Epithelial cell of prostate (primary cell): ENCODE measurements around the gene DYNC1H1.

Experiments
- DNase-seq: peaks from one replicate; pipeline ENCODE4 v3.0.0-alpha.2; 2011; ENCODE audit warnings: low read depth, low spot score
- H3K27ac ChIP-seq: fragments of 450-650 bp; 2 replicates; pipeline ENCODE4 v1.5.1; 2017; ENCODE audit warnings: mild to moderate bottlenecking

Gene DYNC1H1

GRCh38 chr14:101986953-101987352 is 22.6 kb downstream of the DYNC1H1 start:
- DNase-seq = no peak
- H3K27ac ChIP-seq = no peak overlapping the region

- H3K27ac ChIP-seq = no peak overlapping the region
- DNase-seq = no peak
Measured at GRCh38 chr14:101988377-101988776, 24.0 kb downstream of the DYNC1H1 start.

GRCh38 chr14:101991352-101991751 is 27.0 kb downstream of the DYNC1H1 start:
- DNase-seq = no peak
- no peak overlapping the region for H3K27ac ChIP-seq

GRCh38 chr14:101992708-101993107 is 28.3 kb downstream of the DYNC1H1 start:
- H3K27ac ChIP-seq = no peak overlapping the region

GRCh38 chr14:101997429-101998336 is 33.3 kb downstream of the DYNC1H1 start:
- H3K27ac ChIP-seq = no peak overlapping the region
- no peak for DNase-seq

More at GRCh38 chr14:101992708-101993107, 28.3 kb downstream of the DYNC1H1 start:
- DNase-seq = no peak

GRCh38 chr14:102000902-102001301 is 36.5 kb downstream of the DYNC1H1 start:
- no peak for DNase-seq
- H3K27ac ChIP-seq = no peak overlapping the region

- no peak for DNase-seq
- no peak overlapping the region for H3K27ac ChIP-seq
Measured at GRCh38 chr14:102005336-102005735, 41.0 kb downstream of the DYNC1H1 start.

GRCh38 chr14:102007916-102008418 is 43.6 kb downstream of the DYNC1H1 start:
- no peak overlapping the region for H3K27ac ChIP-seq
- no peak for DNase-seq

- DNase-seq = no peak
- no peak overlapping the region for H3K27ac ChIP-seq
Measured at GRCh38 chr14:102008891-102009290, 44.5 kb downstream of the DYNC1H1 start.

GRCh38 chr14:102011631-102012030 is 47.3 kb downstream of the DYNC1H1 start:
- no peak for DNase-seq
- no peak overlapping the region for H3K27ac ChIP-seq

GRCh38 chr14:102012336-102012735 is 48.0 kb downstream of the DYNC1H1 start:
- no peak overlapping the region for H3K27ac ChIP-seq
- no peak for DNase-seq

- H3K27ac ChIP-seq = no peak overlapping the region
Measured at GRCh38 chr14:102013669-102014200, 49.4 kb downstream of the DYNC1H1 start.

GRCh38 chr14:102015045-102015685 is 50.8 kb downstream of the DYNC1H1 start:
- no peak overlapping the region for H3K27ac ChIP-seq
- no peak for DNase-seq

More at GRCh38 chr14:102013669-102014200, 49.4 kb downstream of the DYNC1H1 start:
- DNase-seq = no peak

- H3K27ac ChIP-seq = no peak overlapping the region
- no peak for DNase-seq
Measured at GRCh38 chr14:102015771-102016170, 51.4 kb downstream of the DYNC1H1 start.

GRCh38 chr14:102016420-102017090 is 52.2 kb downstream of the DYNC1H1 start:
- H3K27ac ChIP-seq = no peak overlapping the region
- DNase-seq = no peak

GRCh38 chr14:102018251-102018650 is 53.9 kb downstream of the DYNC1H1 start:
- no peak overlapping the region for H3K27ac ChIP-seq
- no peak for DNase-seq

- no peak for DNase-seq
- no peak overlapping the region for H3K27ac ChIP-seq
Measured at GRCh38 chr14:102019006-102019540, 54.7 kb downstream of the DYNC1H1 start.

- DNase-seq = no peak
- H3K27ac ChIP-seq = no peak overlapping the region
Measured at GRCh38 chr14:102020058-102020971, 55.9 kb downstream of the DYNC1H1 start.

- DNase-seq = no peak
- peak overlapping the region; percentile 90 for H3K27ac ChIP-seq
Measured at GRCh38 chr14:102026934-102027333, 62.6 kb downstream of the DYNC1H1 start.
